GM12864 (cell line): ENCODE measurements around the gene KRTAP10-7.
"Not testable (repeated sequence)": the region's sequence is repeated elsewhere in the genome, so short reads cannot be mapped to it uniquely, and the experiment has no call there.

Experiments
- DNase-seq: peaks from one replicate; pipeline ENCODE4 v3.0.0-alpha.2; 2011; ENCODE audit warnings: low read depth
- H3K4me3 ChIP-seq: 2 replicates; pipeline ENCODE4 v1.5.1; 2011; ENCODE audit warnings: mild to moderate bottlenecking, low read depth, low read length, control low read depth
- CTCF ChIP-seq: IDR thresholded peaks from 2 replicates; pipeline ENCODE4 v1.5.1; 2011; ENCODE audit warnings: low read depth, mild to moderate bottlenecking, moderate library complexity, low read length, control low read depth, inconsistent platforms; ENCODE audit errors: missing control alignments

Gene KRTAP10-7

GRCh38 chr21:44557491-44558328 is 42.7 kb upstream of the KRTAP10-7 start:
- no peak for TF ChIP-seq CTCF
- H3K4me3 ChIP-seq = no peak overlapping the region
- DNase-seq = no peak

- DNase-seq, H3K4me3 ChIP-seq: not testable (repeated sequence)
Observed at GRCh38 chr21:44558329-44558675, 42.1 kb upstream of the KRTAP10-7 start.

- H3K4me3 ChIP-seq = no peak within 1 kb of the TSS
- DNase-seq = no peak
- TF ChIP-seq CTCF = no peak
Observed at GRCh38 chr21:44558695-44559094, 41.7 kb upstream of the KRTAP10-7 start, which contains the start of gene KRTAP10-3. KRTAP10-3 (minus strand) TSS chr21:44558795; CDS start chr21:44558715, 80 bp downstream.

- no peak for TF ChIP-seq CTCF
- DNase-seq = no peak
- no peak overlapping the region for H3K4me3 ChIP-seq
Observed at GRCh38 chr21:44564099-44564498, 36.3 kb upstream of the KRTAP10-7 start.

- no peak for TF ChIP-seq CTCF
- DNase-seq = no peak
- H3K4me3 ChIP-seq = no peak overlapping the region
Observed at GRCh38 chr21:44564886-44565598, 35.4 kb upstream of the KRTAP10-7 start.

- no peak overlapping the region for H3K4me3 ChIP-seq
- no peak for DNase-seq
Observed at GRCh38 chr21:44566403-44566802, 34.0 kb upstream of the KRTAP10-7 start.

More at GRCh38 chr21:44566403-44566802, 34.0 kb upstream of the KRTAP10-7 start:
- TF ChIP-seq CTCF = no peak
